Stimulated activated CD8-positive, alpha-beta memory T cell treated with anti-CD3 and anti-CD28 coated beads, Interleukin-15, amount 100 ng/mL, for 1 hour (primary cell): ENCODE data around the gene CIB4.

Experiments
- DNase-seq: peaks from one replicate; pipeline ENCODE4 v3.0.0-alpha.2; 2020; ENCODE audit warnings: low read depth

Gene CIB4

GRCh38 chr2:26606847-26607190 is 34.3 kb downstream of the CIB4 start:
- DNase-seq: no peak

DNA sequence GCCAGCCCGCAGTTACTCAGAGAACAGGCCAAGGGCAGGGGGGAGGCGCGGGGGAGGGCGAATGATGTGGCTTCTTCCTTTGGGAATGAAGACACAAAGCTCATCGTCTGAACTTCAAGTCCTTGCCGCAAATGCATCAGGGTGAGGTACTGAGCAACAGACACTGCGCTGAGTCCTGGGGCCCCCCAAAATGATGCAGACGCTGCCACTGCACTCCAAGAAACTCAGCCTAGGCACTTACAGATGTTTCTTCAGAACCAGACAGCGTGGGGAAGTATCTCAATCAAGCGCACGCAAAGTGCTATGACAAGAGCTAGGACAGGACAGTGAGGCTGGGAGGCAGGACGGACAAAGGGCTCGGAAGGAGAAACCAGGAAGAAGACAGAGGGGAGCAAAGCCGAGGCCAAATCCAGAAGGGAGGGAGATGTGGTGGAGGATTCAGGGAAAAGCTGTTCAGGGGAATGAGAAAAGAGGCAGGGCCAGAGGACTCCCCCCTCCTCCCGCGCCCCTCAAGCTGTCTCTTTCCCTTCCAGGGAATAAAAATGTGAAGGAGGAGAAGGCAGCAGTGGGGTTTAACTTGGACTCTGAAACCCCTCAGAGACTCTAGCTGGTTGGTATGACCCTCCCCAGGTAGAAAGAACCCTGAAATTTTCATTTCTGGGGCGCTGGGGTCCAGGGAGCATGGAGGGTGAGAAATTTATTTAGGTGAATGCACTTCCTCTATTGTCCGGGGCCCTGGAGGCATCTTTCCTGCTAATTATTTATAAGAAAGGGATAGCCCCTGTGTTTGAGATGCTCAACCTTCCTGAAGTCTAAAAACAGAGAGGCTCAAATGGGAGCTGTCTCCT is 34.9 kb downstream of the CIB4 start:
- DNase-seq: no peak

GRCh38 chr2:26605195-26605998 is 35.8 kb downstream of the CIB4 start:
- DNase-seq: no peak

GRCh38 chr2:26602575-26602974 is 38.6 kb downstream of the CIB4 start:
- DNase-seq: no peak

DNA sequence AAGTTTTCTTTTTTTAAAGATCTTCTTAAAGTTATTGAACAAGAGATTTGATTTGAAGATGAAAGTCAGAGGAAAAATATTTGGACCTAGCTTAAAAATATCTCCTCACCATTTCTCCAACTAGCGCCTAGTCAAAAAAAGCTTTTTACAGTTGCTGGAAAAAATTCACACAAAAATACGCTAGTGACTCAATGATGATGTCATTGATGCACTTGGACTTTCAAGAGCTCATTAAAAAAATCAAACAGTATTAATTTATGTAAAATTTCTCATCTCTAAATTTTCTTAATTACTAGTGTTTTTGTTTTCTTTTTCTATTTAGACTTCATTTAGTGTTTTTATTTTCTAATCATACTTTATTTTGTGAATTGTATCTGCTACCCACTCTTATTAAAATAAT is 41.8 kb downstream of the CIB4 start:
- DNase-seq: no peak

- DNase-seq: no peak
Measured at GRCh38 chr2:26598996-26599373, 42.2 kb downstream of the CIB4 start.

GRCh38 chr2:26598336-26598995 is 42.7 kb downstream of the CIB4 start:
- no peak for DNase-seq

- no peak for DNase-seq
Measured at GRCh38 chr2:26597197-26597596, 44.0 kb downstream of the CIB4 start.

DNA sequence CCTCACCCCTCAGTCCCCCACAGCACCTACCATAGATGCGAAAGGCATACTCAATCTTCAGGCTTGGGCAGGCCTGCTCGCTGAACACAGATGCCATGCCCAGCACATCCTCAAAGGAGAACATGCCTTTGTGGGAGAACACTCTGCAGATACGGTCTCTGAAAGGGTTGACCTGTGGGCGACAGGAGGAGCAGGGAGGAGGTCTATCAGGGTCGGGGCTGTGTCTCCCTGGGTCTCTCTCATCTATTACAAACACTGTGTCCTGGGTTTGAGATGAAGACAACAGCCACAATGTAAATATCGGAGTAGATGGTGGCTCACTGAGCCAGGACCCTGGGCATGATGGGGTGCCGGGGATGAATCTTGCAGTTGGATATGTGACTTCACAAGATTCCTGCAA is 46.0 kb downstream of the CIB4 start:
- no peak for DNase-seq

- no peak for DNase-seq
Measured at GRCh38 chr2:26591619-26592505, 49.3 kb downstream of the CIB4 start.

DNA sequence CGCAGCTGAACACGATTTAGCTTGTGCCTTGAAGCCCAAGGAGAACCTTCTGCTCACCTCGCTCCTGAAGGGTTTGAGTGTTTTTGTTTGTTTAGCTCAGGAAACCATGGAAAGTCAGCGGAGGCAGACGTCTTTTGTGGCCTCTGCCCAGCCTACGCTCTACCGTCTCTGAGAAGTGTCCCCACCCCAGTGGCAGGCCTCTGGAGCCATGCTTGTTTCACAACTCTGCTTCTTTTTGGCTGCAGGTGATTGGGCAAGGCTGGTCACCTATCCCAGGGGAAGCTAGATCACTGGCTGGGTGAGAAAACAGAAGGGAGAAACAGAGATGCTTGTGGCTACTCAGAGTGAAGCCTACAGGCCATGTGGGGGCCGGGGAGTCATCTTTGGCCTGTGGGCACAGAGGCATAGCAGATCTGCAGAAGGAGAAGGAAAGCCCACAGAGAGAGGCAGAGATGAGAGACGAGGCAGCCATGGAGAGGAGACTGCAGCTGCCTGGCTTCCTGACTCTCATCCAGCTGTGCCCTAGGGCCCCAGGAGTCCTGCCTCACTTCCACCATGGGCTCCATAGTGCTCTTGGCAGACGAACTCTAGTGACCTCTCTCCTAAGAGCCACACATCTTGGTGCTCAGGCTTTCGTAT is 50.1 kb downstream of the CIB4 start:
- no peak for DNase-seq

DNA sequence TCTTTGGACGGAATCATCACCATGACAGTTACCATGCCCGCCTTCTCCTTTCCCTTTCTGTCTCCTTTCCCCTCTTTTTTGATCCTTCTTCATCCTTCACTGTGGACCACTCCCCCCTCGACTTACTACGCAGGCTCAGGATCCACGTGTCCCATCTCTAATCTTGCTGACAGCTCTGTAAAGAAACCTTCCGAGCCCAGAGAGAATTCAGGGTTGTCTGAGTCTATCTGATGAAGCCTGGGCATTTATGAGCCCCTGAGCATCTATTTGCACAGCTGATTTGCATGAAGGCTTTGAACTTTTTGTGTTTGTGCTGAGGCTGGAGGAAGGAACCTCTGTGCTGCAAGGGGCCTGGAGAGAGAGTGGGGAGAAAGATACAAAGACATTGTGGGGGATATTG is 50.7 kb downstream of the CIB4 start:
- DNase-seq: no peak

DNA sequence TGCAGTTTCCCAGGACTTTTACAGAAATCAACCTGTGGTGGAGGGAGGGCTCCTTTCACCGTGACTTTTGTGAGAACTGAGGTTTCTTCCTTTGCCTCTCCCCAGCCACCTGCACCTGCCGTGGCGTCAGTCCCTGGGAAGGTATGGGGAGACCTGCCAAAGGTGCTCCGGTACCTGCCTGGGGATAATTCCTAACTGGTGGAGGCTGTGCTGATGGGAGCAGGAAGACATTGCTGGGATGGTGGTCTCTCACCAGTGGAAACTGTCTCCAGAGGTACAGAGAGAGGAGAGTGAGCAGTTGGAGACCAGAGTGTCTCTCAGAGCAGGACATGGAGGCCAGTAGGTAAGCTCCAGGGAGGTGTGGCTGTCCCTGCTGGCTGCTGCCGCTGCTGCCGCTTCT is 52.6 kb downstream of the CIB4 start:
- DNase-seq: no peak

DNA sequence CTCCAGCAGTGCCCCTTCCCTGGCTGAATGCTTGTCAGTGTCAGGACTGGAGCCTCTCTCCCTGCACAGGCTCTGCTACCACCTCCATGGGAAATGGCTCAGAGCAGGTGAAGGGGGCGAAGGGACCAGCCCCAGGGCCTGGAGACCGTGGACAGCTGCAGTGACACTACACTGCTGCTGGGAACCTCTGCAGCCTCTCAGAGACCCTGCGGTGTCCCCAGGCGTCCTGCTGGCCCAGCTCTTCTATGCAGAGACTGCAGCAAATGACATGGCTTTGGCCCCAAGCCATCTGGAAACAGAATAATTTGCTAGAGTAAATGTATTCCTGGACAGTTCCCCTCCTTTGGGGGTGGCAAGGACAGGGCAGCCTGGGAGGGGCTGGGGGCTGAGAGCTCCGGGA is 53.2 kb downstream of the CIB4 start:
- DNase-seq: no peak

DNA sequence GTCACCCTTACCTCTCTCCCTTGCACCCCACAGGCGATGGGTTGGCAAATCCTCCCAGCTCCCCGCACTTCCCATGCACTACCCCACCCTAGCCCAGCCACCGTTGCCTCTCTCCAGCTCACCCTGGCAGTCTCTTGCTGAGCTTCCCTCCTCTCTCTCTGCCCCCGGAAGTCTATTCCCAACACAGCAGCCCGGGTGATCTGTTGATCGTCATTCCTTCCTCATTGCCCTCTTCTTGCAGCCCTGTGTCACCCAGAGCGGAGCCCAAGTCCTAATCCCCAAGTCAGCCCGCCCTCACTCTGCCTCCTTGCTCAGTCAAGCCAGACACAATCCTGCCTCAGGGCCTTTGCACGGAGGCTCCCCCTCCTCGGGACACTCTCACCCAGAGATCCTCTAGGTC is 55.2 kb downstream of the CIB4 start:
- no peak for DNase-seq

- DNase-seq: no peak
Measured at GRCh38 chr2:26585100-26585499, 56.1 kb downstream of the CIB4 start.

DNA sequence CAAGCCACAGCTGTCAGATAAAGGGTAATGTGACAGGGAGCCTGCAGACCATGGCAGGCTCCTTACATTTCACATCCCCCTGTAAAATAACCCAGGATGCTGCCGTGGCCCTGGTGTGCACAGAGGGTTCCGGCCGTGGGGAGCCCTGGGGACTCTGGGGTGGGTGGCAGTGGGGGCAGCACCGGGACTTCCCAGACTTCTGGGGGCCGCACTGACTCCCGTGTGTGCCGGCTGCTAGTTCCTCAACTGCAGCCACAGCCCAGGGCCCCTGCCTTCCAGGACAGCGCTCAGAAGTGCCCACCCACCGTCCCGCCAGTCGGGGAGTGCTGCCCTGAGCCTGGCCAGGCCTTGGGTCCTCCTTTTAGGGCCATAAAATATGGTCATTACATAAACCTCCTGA is 56.5 kb downstream of the CIB4 start:
- no peak for DNase-seq

- DNase-seq: no peak
Measured at GRCh38 chr2:26584191-26584590, 57.0 kb downstream of the CIB4 start.

GRCh38 chr2:26583381-26583911 is 57.7 kb downstream of the CIB4 start:
- DNase-seq: no peak

DNA sequence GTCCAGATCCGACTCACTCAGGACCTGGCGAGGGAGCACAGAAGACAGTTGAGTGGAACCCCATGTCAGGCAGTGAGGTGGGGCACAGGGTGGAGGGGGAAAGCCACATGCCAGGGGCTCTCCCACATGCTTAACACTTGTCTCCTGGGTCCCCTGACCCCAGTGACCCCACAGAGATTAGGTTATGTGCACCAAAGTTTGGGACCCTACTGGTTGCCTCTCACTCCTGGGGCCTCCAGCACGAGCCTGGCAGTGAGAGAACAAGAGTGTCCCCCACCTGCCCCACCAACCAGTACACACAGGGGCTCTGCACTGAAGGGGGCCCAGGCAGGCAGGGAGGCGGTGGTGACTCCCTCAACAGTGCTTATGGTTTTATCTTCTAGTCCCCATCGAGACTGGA is 58.3 kb downstream of the CIB4 start:
- DNase-seq: no peak
